HG02870 (cell line): ENCODE data around the gene CD3G.
"Not testable (repeated sequence)": the region's sequence is repeated elsewhere in the genome, so short reads cannot be mapped to it uniquely, and the experiment has no call there.

Source experiments
- ATAC-seq: cut with Tn5 transposase; IDR thresholded peaks from one replicate; pipeline ENCODE4 v1.9.1; 2021; ENCODE audit warnings: mild to moderate bottlenecking, moderate library complexity; ENCODE audit not compliant: unreplicated experiment

The CD3G gene

GRCh38 chr11:118343981-118344515 lies at the start of gene CD3G:
Gene CD3G (plus strand): TSS chr11:118344344. CDS start chr11:118344424, 80 bp downstream.
- ATAC-seq = no peak

GRCh38 chr11:118295199-118295598 lies 48.9 kb upstream of the CD3G start:
- no peak for ATAC-seq

GRCh38 chr11:118295815-118296454 lies 48.2 kb upstream of the CD3G start:
- ATAC-seq = no peak

GRCh38 chr11:118301600-118302195 lies 42.4 kb upstream of the CD3G start:
- ATAC-seq = no peak

GRCh38 chr11:118304227-118304567 lies 39.9 kb upstream of the CD3G start:
- ATAC-seq = no peak

- ATAC-seq = no peak
Observed at GRCh38 chr11:118304568-118305248, 39.4 kb upstream of the CD3G start, which contains the start of gene CD3E. Gene CD3E (plus strand): TSS chr11:118304730. CDS start chr11:118304953, 223 bp downstream.

GRCh38 chr11:118305726-118306125 lies 38.4 kb upstream of the CD3G start:
- no peak for ATAC-seq

- no peak for ATAC-seq
Observed at GRCh38 chr11:118306556-118306955, 37.6 kb upstream of the CD3G start.

GRCh38 chr11:118308995-118309528 lies 35.1 kb upstream of the CD3G start:
- ATAC-seq = not testable (repeated sequence)

- no peak for ATAC-seq
Observed at GRCh38 chr11:118310271-118310670, 33.9 kb upstream of the CD3G start.

GRCh38 chr11:118310781-118311485 lies 33.2 kb upstream of the CD3G start:
- ATAC-seq = no peak

GRCh38 chr11:118311518-118311917 lies 32.6 kb upstream of the CD3G start:
- no peak for ATAC-seq

GRCh38 chr11:118312328-118312727 lies 31.8 kb upstream of the CD3G start:
- no peak for ATAC-seq

- no peak for ATAC-seq
Observed at GRCh38 chr11:118313242-118313641, 30.9 kb upstream of the CD3G start.

GRCh38 chr11:118314988-118315411 lies 29.1 kb upstream of the CD3G start:
- ATAC-seq = no peak

- ATAC-seq = no peak
Observed at GRCh38 chr11:118318124-118318523, 26.0 kb upstream of the CD3G start.

- ATAC-seq = no peak
Observed at GRCh38 chr11:118318581-118319336, 25.4 kb upstream of the CD3G start.

- ATAC-seq = no peak
Observed at GRCh38 chr11:118319337-118319707, 24.8 kb upstream of the CD3G start.

- no peak for ATAC-seq
Observed at GRCh38 chr11:118320515-118320914, 23.6 kb upstream of the CD3G start.

- no peak for ATAC-seq
Observed at GRCh38 chr11:118321386-118322082, 22.6 kb upstream of the CD3G start.
